NK-92 treated with Interleukin-12 subunit alpha and Interleukin-12 subunit beta, amount 100 ng/mL, for 24 hours (cell line): ENCODE results near the gene PRSS33.

ENCODE experiments used
- DNase-seq: peaks from one replicate; lab custom pipeline; 2025; lab: John Stamatoyannopoulos, UW

The PRSS33 gene

DNA sequence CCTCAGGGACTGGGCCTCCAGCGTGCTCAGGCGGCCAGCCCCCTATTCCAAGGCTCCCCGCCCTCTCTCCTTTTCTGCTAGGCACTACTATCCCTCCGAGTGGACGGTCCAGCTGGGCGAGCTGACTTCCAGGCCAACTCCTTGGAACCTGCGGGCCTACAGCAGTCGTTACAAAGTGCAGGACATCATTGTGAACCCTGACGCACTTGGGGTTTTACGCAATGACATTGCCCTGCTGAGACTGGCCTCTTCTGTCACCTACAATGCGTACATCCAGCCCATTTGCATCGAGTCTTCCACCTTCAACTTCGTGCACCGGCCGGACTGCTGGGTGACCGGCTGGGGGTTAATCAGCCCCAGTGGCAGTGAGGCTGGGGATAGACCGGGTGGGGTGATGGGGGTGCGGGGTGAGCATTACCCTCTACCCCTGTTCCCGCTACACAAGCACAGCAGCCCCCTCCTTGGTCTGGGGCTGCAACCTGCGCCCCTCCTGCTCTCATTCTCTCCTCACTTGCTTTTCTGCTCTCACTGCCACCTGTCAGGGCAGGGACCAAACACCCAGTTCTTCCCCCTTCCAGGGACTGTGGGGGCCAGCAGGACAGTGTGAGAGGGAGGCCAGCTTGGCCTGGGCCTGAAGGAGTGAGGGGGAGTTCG, 12.0 kb upstream of the PRSS33 start:
- DNase-seq: no peak

DNA sequence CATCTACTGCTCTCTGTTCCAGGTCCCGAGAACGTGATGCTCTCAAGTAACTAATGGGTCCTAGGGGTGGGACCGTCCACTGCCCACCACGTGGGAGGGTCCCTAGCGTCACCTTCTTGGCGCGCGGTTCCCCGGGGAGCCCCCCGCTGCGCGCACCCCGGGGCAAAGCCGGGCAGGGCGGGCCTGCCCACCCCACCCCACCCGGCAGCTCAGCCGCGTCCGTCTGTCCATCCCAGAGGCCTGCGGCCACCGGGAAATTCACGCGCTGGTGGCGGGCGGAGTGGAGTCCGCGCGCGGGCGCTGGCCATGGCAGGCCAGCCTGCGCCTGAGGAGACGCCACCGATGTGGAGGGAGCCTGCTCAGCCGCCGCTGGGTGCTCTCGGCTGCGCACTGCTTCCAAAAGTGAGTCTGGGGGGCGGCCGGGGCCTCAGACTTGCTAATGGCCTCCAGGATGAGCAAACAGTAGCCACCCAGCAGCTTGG, 11.4 kb upstream of the PRSS33 start:
- no peak for DNase-seq

DNA sequence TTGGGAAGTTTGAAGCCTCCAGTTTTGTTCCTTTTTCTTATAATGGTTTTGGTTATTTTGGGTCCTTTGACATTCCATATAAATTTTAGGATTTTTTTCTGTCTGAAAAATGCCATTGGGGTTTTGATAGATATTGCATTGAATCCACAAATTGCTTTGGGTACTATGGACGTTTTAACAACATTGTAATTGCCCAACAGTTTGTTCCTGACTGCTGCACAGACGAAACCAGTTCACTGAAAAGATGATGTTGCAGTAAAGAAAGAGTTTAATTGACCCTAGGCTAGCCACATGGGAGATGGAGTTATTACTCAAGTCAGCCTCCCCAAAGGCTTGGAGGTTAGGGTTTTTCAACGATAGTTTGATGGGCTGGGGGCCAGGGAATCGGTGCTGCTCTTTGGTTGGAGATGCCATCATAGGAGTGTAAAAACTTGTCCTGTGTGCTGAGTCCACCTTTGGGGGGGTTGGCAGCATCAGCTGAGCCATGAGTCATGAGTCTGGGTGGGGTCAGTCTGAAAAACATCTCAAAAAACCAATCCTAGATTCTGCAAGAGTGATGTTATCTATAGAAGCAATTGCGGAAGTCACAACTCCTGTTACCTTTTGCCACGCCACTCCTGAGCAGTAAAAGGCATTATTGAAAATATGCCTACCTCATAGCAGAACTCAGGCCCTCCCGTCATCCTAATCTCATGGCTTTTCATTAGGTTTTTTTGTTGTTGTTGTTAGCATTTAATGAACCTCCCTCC, 8.2 kb upstream of the PRSS33 start:
- no peak for DNase-seq

DNA sequence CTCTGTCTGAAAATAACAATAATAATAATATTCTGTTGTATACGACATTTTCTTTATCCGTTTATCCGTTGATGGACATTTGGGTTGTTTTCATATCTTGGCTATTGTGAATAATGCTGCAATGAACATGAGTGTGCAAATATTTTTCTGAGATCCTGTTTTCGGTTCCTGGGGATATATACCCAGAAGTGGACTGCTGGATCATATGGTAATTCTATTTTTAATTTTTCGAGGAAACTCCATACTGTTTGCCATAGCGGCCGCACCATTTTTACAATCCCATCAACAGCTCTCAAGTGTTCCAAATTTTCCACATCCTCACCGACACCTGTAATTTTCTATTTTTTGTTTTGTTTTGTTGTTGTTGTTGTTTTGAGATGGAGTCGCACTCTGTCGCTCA, 5.6 kb upstream of the PRSS33 start:
- no peak for DNase-seq

DNA sequence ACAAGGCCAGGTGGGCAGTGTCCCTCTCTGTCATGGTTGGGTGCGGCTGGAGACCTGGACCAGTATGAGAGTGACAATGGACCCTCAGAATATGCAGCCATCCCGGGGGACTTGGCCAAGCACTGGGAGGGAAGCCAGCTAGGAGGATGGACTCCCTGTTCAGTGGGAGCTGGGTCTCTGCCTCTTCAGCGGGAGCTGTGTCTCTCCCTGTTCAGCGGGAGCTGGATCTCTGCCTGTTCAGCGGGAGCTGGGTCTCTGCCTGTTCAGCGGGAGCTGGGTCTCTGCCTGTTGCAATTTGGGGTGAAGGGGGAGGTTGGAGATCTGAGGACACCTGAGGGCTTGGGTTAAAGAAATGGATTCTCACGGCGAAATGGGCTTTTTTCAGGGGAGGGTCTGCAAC, 3.8 kb upstream of the PRSS33 start:
- no peak for DNase-seq

DNA sequence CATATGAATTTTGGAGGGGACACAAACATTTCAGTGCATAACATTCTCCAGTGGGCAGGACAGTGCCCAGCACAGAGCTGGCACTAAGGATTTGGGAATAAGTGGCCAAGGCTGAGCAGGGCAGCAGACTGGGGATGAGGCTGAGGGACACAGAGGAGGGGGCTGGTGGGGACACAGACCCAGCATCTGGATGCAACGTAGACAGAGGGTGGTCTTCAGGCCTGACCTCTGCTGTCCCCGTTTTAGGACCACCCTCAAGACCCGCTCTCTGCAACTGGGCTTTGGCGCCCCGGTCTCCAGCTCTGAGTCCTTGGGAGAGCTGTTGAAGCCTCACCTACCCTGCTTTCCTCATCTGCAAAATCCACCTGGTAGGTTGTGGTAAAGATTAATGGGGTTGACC, 3.3 kb upstream of the PRSS33 start:
- DNase-seq: no peak

DNA sequence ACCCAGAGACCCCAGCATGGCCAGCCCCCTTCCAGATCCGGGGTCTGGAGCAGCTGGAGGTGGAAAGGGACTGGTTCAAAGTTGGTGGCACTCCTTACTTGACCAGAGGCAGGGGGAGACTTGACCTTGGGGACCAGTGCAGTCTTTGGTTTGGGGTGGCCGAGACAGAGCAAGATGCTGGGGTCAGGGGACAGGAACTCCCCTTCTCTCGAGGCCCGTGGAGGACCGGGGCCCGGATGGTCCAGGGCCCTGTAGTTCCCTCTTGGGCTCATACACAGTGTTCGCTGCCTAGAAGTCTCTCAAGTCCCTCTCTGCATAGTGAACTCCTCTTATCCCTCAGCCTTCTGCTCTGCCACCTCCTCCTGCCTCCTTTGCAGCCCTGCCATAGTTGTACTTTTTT, 601 bp upstream of the PRSS33 start:
- no peak for DNase-seq

DNA sequence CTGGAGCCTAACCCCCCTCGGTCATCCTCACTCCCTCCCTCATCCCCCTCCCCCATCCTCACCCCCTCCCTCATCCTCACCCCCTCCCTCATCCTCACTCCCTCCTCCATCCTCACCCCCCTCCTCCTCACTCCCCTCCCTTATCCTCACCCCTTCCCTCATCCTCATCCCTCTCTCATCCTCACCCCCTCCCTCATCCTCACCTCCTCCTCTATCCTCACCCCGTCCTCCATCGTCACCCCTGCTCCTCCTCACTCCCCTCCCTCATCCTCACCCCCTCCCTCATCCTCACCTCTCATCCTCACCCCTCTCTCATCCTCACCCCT, 571 bp downstream of the PRSS33 start:
- DNase-seq: no peak

DNA sequence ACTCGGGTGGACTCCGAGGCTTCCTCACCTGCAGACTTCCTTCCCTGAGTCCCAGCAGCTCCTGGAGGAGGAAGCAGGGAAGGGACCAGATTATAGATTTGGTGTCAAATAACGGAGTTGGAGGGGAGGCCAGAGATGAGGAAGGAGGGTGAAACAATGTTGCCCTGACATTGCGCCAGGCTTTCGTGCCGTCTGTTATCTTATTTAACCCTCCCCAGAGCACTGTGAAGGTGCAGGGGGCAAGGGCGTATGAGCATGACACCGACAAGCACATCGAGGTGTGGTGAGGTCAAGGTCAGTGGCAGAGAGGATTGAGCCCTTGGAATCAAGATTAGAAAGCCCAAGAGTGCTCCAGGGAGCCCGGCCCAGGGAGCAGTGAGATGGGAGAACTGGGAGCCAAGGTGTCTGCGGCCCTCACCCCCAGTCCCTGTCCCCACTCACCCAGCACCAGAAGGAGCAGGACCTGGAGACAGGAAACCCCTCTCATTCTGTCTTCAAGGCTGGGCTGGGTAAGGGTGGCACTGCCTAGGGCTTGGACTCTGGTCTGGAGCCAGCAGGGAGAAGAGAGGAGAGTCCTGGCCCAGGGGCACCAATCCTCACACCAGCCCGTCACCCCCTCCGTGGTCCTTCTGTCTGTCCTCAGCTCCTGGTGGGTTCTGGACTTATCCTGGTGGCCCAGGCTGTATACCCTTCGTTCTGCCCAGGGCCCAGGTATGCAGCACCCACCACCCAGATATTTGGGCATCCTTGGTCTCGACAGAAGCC, 1.1 kb downstream of the PRSS33 start:
- DNase-seq: no peak

DNA sequence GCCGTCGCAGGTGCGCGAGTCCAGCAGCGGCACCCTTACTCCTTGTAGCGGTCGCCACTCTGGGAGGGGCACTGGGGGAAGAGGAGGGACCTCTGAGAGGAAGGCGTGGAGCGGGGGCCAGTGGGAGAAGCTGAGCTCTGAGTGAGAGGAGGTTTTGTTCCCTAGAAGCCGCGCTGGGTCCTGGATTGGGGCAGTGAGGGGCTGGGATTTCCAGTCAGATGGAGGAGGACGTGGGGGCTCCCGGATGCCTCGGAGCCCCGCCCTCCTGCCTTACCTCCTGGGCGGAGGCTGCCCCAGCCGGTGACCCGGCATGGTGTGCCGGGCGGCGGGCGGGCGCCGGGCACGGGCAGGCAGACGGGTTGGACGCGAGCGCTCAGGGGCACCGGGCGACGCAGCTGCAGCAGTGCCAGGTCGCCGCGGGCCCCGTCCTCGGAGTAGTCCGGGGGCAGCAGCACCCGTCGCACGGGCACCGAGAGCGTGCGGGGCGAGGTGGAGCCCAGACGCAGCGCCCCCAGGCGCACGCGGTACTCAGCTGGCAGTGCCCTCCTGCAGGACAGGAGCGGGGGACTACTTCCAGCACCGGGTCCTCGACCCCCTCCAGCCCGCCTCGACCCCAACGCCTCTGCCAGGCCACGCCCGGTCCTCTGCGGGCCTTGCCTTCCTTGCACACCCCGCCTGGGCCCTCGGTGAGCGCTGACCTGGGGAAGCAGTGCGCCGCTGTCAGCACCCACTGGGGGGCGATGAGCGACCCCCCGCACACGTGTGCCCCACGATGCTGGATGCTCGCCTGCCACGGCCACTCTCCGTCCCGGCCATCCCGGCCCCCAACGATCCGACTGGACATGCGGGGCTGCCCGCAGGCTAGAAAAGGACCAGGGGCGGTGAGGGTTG, 2.0 kb downstream of the PRSS33 start:
- DNase-seq: no peak

DNA sequence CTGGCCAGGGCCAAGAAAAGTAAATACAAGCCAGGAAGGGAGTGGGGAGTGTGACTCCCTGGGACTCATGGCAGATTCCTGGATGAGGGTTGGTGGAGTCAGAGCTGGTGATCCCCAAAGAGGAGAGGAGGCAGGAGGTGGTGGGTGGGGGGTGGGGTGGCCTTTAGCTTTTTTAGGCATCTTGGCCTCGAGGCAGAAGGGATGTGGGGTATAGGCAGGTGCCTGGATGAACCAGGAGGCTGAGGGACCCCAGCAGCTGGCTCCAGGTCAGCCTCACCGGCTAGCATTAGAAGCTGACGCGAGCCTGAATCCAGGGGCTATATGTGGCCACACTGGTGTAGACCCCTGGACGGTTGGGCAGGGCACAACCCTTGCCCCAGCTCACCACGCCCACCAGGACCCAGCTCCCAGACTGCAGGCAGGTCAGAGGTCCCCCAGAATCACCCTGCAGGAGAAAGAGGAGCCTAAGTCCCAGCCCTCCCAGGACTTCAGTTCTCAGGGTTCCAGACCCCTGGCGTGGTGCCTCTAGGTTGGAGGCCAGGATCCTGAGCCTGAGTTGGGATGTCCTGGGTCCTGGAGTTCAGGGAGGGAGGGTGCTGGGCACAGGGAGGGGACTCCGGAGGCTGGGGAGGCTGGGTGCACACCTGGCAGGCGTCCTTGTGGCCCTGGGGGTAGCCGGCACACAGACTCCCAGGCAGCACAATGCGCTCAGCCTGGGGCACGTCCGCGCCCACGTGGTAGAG, 2.8 kb downstream of the PRSS33 start:
- DNase-seq: no peak

DNA sequence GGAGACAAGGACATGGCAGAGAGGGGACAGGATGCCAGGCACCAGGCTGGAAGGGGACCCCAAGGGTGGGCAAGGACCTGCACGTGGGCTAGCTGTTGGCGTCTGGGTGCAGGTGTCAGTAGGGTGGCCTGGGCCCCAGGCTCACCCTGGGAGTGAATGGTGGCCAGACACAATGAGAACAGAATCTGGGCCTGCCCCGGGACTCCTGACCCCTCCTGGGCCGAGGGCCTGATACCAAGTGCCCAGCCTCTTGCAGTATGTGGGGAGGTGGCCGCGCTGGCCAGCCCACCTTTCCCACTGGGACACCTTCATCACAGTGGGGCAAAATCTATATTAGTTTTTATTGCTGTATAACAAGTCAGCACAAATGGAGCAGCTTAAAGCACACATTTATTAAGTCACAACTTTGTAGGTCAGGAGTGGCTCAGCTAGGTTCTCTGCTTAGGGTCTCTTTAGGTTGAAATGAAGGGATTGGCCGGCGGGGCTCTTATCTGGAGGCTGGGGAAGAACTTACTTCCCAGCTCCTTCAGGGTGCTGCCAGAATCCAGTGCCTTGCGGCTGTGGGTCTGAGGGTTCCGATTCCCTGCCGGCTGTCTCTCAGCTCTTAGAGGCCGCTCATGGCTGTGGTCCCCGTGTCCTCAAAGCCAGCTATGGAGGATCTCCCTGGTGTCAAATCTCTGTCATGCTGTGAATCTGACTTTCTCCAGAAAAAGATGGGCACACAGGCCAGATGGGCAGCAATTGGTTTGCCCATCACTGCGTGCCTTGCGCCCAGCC, 3.6 kb downstream of the PRSS33 start:
- DNase-seq: no peak

DNA sequence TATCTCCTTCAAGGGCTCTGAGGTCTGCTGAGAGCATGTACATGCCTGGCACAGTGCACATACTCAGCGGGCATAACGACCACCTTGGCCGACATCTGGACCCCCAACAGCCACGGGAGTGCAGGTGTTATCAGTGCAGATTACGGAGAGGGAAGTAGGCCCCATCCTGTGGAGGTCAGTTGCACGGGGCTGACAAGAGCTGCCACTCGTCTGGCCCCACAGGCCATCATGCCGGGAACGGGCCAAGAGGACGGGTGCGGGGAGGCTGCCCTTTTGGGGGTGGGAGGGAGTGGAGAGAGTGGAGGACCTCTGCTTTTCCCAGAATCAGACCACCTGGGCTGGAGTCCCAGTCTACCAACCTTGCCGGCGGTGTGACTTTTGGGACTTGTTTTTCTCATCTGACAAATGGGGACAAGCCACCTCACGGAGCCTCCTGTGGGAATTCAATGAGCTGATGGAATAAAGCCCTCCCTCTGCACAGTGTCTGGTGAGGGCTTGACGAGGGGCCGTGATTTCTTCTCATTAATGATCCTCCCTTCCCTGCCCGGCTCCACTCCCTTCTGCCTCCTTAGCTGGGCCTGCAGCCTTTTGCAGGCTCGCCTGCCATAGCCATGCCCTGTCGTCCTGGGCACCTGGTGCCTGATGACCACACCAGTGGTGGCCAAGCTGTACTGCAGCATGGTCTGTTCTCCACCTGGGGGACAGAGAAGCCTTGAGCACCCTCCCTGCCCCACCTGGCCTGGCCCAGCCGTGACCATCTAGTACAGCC, 4.6 kb downstream of the PRSS33 start:
- no peak for DNase-seq

DNA sequence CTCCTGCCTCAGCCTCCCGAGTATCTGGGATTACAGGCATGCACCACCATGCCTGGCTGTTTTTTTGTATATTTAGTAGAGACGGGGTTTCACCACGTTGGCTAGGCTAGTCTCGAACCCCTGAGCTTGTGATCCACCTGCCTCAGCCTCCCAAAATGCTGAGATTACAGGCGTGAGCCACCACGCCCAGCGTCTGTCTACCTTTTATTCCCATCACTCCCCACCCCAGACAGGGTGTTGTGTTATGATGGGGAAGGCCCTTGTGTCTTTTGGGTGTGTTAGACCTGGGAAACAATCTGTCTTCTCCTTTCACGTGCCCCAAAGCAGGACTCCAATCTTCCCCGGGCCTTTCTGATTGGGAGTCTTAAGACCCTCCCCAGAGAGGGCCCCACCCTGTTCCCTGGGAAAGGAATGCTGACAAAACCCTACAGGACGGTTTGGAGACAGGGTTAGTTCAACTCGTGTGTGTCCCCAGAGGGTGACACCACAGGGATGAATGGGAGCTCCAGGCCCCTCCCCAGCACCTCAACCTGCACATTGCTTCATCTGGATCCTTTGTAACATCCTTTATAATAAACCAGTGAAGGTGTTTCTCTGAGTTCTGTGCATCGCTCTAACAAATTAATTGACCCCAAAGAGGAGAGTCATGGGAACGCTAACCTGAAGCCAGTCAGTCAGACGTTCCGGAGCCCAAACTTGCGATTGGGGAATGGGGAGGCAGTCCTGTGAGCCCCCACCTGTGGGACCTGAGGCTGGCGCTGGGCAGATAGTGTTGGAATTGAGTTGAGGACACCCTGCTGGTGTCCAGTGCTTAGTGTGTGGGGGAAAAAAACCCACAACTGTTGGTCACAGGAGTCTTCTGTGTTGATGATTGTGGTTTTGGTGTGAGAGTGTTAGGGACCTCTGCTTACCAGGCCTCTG, 7.1 kb downstream of the PRSS33 start:
- DNase-seq: no peak

DNA sequence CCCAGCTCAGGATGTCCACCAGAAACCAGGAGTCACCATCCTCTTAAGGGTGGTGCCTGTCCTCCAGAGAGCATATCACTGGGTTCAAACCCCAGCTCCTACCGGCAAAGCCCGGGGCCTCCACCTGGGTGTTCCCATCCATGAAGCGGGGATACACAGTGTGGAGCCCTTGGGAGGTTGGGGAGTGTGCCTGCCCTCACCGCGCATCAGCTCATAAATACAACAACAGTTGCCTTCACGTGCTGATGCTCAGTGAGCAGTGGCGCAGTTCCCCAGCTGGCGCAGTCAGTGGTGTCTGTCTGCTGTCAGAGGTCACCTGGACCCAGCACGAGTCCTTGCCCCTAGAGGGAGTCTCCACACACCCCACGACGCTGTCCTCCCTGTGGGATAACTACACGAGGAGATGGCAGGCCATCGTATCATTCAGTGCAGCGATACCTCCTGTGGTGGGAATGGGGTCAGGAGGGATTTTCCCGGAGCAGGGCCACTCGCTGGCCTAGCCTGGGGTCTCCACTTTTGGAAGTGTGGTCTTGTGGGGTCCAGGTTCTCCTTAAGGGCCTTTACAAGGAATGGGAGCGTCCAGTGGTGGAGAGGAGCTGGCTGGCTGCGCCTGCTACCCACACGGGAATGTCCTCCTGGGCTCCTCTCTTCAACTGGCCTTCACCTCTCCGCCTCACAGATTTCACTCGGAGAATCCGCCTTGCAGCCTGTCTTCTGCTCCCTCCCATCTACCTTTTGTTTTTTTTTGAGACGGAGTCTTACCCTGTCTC, 8.0 kb downstream of the PRSS33 start:
- DNase-seq: no peak

DNA sequence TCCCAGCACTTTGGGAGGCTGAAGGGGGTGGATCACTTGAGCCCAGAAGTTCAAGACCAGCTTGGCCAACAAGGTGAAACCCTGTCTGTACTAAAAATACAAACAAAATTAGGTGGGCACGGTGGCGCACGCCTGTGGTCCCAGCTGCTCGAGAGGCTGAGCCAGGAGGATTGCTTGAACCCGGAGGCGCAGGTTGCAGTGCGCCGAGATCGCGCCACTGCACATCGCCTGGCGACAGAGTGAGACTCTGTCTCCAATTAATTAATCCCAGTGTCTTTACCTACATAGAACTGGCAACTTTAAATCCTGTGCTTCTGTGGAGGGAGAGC, 8.8 kb downstream of the PRSS33 start:
- no peak for DNase-seq

DNA sequence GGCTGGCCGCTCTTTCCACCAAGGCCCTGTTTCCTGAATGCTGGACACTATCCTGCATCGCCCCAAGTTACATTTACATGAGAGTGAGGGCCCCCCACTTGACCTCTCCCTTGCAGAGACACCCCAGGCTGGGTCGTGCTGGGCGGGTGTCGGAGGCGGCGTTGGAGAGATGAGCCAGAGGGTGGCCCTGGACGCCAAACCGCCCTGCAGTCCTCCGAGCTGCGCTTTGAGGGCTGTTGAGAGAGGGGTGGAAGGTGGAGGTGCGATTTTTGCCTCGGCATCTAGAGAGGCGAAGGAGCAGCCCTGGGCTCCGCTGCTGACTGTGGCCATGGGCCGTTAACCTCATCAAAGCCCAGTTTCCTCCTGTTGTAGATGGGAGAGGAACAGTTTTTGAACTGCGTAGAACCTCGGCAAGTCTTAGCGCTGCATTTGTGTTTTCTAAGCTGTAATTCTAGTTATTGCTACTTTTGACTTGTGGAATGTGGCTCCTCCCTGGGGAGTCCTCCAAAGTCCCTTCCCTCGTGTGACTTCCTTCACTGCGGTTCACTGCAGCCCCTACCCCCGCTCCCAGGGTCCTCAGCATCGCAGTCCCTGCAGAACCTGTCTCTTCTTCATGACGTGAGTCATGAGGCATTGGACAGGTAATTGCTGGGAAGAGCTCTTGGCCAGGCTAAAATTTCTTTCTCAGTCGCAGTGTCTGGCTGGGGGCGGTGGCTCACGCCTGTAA, 9.3 kb downstream of the PRSS33 start:
- DNase-seq: peak; percentile 39
